ENCODE data around the gene RALGAPA1.

DNA sequence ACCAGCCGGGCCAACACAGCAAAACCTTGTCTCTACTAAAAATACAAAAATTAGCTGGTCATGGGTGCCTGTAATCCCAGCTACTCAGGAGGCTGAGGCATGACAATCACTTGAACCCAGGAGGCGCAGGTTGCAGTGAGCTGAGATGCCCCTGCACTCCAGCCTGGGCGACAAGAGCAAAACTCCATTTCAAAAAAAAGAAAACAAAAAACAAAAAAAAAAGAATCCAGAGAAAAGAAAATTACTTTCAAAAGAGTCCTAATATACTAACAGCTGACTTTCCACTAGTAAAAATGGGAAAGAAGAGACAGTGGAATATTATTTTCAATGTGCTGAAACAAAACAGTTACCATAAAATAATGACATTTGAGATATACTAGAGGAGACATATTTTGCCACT lies 283.4 kb downstream of the RALGAPA1 start:
- TF ChIP-seq, protein P1, sequence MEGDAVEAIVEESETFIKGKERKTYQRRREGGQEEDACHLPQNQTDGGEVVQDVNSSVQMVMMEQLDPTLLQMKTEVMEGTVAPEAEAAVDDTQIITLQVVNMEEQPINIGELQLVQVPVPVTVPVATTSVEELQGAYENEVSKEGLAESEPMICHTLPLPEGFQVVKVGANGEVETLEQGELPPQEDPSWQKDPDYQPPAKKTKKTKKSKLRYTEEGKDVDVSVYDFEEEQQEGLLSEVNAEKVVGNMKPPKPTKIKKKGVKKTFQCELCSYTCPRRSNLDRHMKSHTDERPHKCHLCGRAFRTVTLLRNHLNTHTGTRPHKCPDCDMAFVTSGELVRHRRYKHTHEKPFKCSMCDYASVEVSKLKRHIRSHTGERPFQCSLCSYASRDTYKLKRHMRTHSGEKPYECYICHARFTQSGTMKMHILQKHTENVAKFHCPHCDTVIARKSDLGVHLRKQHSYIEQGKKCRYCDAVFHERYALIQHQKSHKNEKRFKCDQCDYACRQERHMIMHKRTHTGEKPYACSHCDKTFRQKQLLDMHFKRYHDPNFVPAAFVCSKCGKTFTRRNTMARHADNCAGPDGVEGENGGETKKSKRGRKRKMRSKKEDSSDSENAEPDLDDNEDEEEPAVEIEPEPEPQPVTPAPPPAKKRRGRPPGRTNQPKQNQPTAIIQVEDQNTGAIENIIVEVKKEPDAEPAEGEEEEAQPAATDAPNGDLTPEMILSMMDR (IDR thresholded peaks at IDR 0.05; ENCODE audit: low read depth, low read length): no peak
- no peak for TF ChIP-seq EZH2phosphoT487 (IDR thresholded peaks at IDR 0.05; ENCODE audit: low read depth)
